WERI-Rb-1 (cell line): ENCODE data around the gene PTRHD1.

Experiments
- DNase-seq: peaks from one replicate; pipeline ENCODE4 v3.0.0-alpha.2; 2020
- H3K27ac ChIP-seq: fragments of 250-450 bp; sonication (Bioruptor Pico); 2 replicates; pipeline ENCODE4 v1.5.1; 2020; ENCODE audit warnings: mild to moderate bottlenecking, moderate library complexity
- H3K27me3 ChIP-seq: fragments of 250-450 bp; sonication (Bioruptor Pico); 2 replicates; pipeline ENCODE4 v1.5.1; 2021; ENCODE audit warnings: mild to moderate bottlenecking, low read depth, moderate library complexity; ENCODE audit not compliant: insufficient read depth, severe bottlenecking
- H3K36me3 ChIP-seq: fragments of 250-450 bp; sonication (Bioruptor Pico); 2 replicates; pipeline ENCODE4 v1.5.1; 2020; ENCODE audit warnings: mild to moderate bottlenecking, moderate library complexity
- H3K4me3 ChIP-seq: 2 replicates; pipeline ENCODE4 v1.5.1; 2011; ENCODE audit warnings: low read depth, mild to moderate bottlenecking, control low read depth, low read length
- H3K9me3 ChIP-seq: fragments of 250-450 bp; sonication (Bioruptor Pico); 2 replicates; pipeline ENCODE4 v1.5.1; 2021; ENCODE audit warnings: mild to moderate bottlenecking, moderate library complexity; ENCODE audit not compliant: severe bottlenecking
- CTCF ChIP-seq: IDR thresholded peaks from 2 replicates; pipeline ENCODE4 v1.5.1; 2011; ENCODE audit warnings: low read depth, mild to moderate bottlenecking, control low read depth, inconsistent platforms, low read length

PTRHD1 gene

GRCh38 chr2:24834733-24835395, 41.7 kb upstream of the PTRHD1 start:
- no peak for TF ChIP-seq CTCF
- Histone ChIP-seq H3K4me3 (no peak overlapping the region), H3K27me3 (no peaks in the 10 kb centered on the region), H3K27ac (no peak overlapping the region), H3K9me3 (no peaks in the 10 kb centered on the region), H3K36me3 (peaks cover 73% of the 10 kb centered on the region)
- DNase-seq: no peak

- Histone ChIP-seq H3K27me3 (no peaks in the 10 kb centered on the region), H3K36me3 (peaks cover 69% of the 10 kb centered on the region), H3K4me3 (no peak overlapping the region), H3K27ac (no peak overlapping the region), H3K9me3 (no peaks in the 10 kb centered on the region)
- no peak for DNase-seq
- TF ChIP-seq CTCF: no peak
Measured at GRCh38 chr2:24833821-24834732, 40.9 kb upstream of the PTRHD1 start.

- no peaks in the 10 kb centered on the region for H3K9me3 ChIP-seq
- peak; percentile 49 for DNase-seq
- no peaks in the 10 kb centered on the region for H3K27me3 ChIP-seq
- H3K36me3 ChIP-seq: peaks cover 65% of the 10 kb centered on the region
- H3K4me3 ChIP-seq: no peak overlapping the region
- 0 out of 2 replicates have a peak overlapping the region, but pooled peaks have one; percentile 14 for H3K27ac ChIP-seq
- TF ChIP-seq CTCF: no peak
Measured at GRCh38 chr2:24832931-24833701, 39.9 kb upstream of the PTRHD1 start.

GRCh38 chr2:24832521-24832920, 39.3 kb upstream of the PTRHD1 start:
- TF ChIP-seq CTCF: no peak
- H3K9me3 ChIP-seq: no peaks in the 10 kb centered on the region
- H3K4me3 ChIP-seq: no peak overlapping the region
- peak overlapping the region; percentile 33 for H3K27ac ChIP-seq
- H3K36me3 ChIP-seq: peaks cover 65% of the 10 kb centered on the region
- no peak for DNase-seq
- H3K27me3 ChIP-seq: no peaks in the 10 kb centered on the region

GRCh38 chr2:24832073-24832461, 38.9 kb upstream of the PTRHD1 start:
- H3K27me3 ChIP-seq: no peaks in the 10 kb centered on the region
- no peaks in the 10 kb centered on the region for H3K9me3 ChIP-seq
- H3K4me3 ChIP-seq: no peak overlapping the region
- H3K27ac ChIP-seq: peak overlapping the region; percentile 33
- peaks cover 66% of the 10 kb centered on the region for H3K36me3 ChIP-seq
- DNase-seq: no peak
- no peak for TF ChIP-seq CTCF
